Heart left ventricle (tissue), 16 donors: ENCODE measurements around the gene RITA1. TPM values are rescaled to one million over a fixed set of nuclear protein-coding genes. Genes with fewer than 3 reads are reported as not detected.

Experiments used
- ATAC-seq, 4 donors: fragments of 200-7000 bp; cut with Tn5 transposase; one replicate each; pipeline ENCODE4 v1.9.1; 2020 to 2022; ENCODE audit warnings: moderate library complexity in 4 of 4, mild to moderate bottlenecking in 3 of 4, moderate number of reproducible peaks in 1 of 4
- DNase-seq, 5 donors: peaks; one replicate each; pipeline ENCODE4 v3.0.0-alpha.2; 2020
- H3K27ac ChIP-seq, 12 donors: fragments of 200-600 bp; sonication (generic) in 4 of 12; one replicate each; pipeline versions ENCODE4 v1.5.0 to v1.8.0; 2016 to 2022; ENCODE audit warnings: mild to moderate bottlenecking in 2 of 12
- H3K27me3 ChIP-seq, 9 donors: fragments of 200-600 bp; sonication (generic) in 2 of 9; one replicate each; pipeline versions ENCODE4 v1.5.1 to v1.8.0; 2016 to 2022; ENCODE audit warnings: mild to moderate bottlenecking in 3 of 9
- H3K36me3 ChIP-seq, 9 donors: fragments of 200-600 bp; sonication (generic) in 2 of 9; one replicate each; pipeline versions ENCODE4 v1.5.0 to v1.8.0; 2018 to 2022; ENCODE audit warnings: mild to moderate bottlenecking in 2 of 9
- H3K4me1 ChIP-seq, 12 donors: fragments of 200-600 bp; sonication (generic) in 4 of 12; one replicate each; pipeline versions ENCODE4 v1.5.0 to v1.8.0; 2016 to 2022; ENCODE audit warnings: mild to moderate bottlenecking in 3 of 12
- H3K4me3 ChIP-seq, 12 donors: fragments of 200-600 bp; sonication (generic) in 4 of 12; one replicate each; pipeline versions ENCODE4 v1.5.0 to v1.8.0; 2017 to 2022; ENCODE audit warnings: mild to moderate bottlenecking in 9 of 12, moderate library complexity in 4 of 12
- H3K9me3 ChIP-seq, 12 donors: fragments of 200-600 bp; sonication (generic) in 4 of 12; one replicate each; pipeline versions ENCODE4 v1.5.0 to v1.8.0; 2016 to 2022; ENCODE audit warnings: mild to moderate bottlenecking in 1 of 12
- POLR2A ChIP-seq, 2 donors: fragments of 450-650 bp; IDR thresholded peaks; one replicate each; pipeline ENCODE4 v1.6.1; 2017; ENCODE audit warnings: antibody characterized with exemption in 2 of 2, mild to moderate bottlenecking in 2 of 2, moderate library complexity in 2 of 2
- WGBS, 4 donors: extraction: QIAGEN DNeasy Blood & Tissue Kit in 2 of 4; methylation state at CpG; one replicate each; pipeline versions ENCODE4 v1.1.5 to v1.1.7; 2013 to 2018; 5-methylcytosine and 5-hydroxymethylcytosine counted together
- intact Hi-C, 10 donors: fragments of 100-400 bp; cut with DNase I; formaldehyde crosslinking; loops; one replicate each; pipeline versions ENCODE4 v1.11.1 to v1.14.2; 2022
- polyA plus RNA-seq, 2 donors: library from polyadenylated mRNA; stranded (reverse); fragments of 200-250 nt; gene quantifications; one replicate each; pipeline ENCODE4 v1.2.3, GENCODE V29; 2013
- total RNA-seq, 9 donors: library from RNA; depleted of rRNA in 2 of 9; stranded (reverse); fragments of >200 nt in 2 of 9; fragmentation: NEBNext Ultra II Directional in 3 of 9; extraction: Animal tissue kit (Norgen Biotek cat#: 25700) in 3 of 9; gene quantifications; one replicate each; pipeline versions ENCODE4 v1.1.0 to v1.2.4, GENCODE V29; 2016 to 2023
- TF ChIP-seq, protein P1 (sequence below), 12 donors: fragments of 200-600 bp; sonication (generic) in 4 of 12; IDR thresholded peaks; one replicate each; pipeline versions ENCODE4 v1.5.0 to v1.8.0; 2018 to 2022; ENCODE audit warnings: antibody characterized with exemption in 12 of 12, mild to moderate bottlenecking in 5 of 12
- donor health status: ischemic (EF 13 %, LVEDD 7.1; RV severe dilation, severe dysfunction).
- donor health status: healthy with polysubstance abuse.
- donor health status: DM: no; HTN: yes; CAD: no.
- donor health status: DM: no; HTN: no; CAD: no.
- donor health status: ischemic (EF 25% LVEDD 6.9; RV normal size, moderate dysfunction).
- donor health status: ischemic (EF 25% LVEDD 5.7; RV mildly dilated, moderate dysfunction).
- donor health status: healthy.
- donor health status: DM: yes; HTN: yes; CAD: no.
- donor health status: ischemic (EF 35%, LVEDD 5.7; RV mildly dilated, moderate dysfunction).
- donor health status: nonischemic (EF 11% LVEDD 7.7; RV severe dilation, severe dysfunction).
- donor health status: DM: yes; HTN: yes; CAD: no.
- donor health status: PGD.
- donor health status: ischemic (EF 29% LVEDD 5.4; RV normal size, mild dysfunction).
- donor health status: nonischemic (EF 23%, LVEDD 6.1; RV moderate dilation, normal function).

RITA1 gene
- total and polyA plus RNA-seq, 11 donors = 10.4 to 30.7 (median 14.7) TPM

DNA sequence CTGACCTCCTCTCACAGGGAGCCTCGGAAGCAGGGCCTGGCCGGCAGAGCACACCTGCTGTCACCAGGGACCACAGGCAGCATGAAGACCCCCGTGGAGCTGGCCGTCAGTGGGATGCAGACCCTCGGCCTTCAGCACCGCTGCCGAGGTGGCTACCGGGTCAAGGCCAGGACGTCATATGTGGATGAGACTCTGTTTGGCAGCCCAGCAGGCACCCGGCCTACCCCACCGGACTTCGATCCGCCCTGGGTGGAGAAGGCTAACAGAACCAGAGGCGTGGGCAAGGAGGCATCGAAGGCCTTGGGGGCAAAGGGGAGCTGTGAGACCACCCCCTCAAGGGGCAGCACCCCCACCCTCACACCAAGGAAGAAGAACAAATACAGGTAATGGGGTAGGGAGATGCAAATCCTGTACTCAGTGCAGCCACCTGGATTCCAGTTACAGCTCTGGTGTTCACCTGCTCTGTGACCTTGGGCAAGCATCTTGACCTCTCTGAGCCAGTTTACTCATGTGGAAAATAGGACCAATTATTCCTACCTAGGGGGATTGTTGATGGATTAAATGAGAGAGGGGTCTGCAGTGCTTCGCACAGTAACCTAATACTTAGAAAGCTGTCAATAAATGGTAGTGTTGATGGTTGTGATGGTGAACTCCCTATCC lies 1.3 kb downstream of the RITA1 start:
- 84 to 95% (median 87%) methylated on average over 15 to 16 of the region's 16 CpGs for WGBS, 4 donors
- H3K27ac ChIP-seq = peak overlapping the region in 2 of 12 donors; percentile 95 to 96

DNA sequence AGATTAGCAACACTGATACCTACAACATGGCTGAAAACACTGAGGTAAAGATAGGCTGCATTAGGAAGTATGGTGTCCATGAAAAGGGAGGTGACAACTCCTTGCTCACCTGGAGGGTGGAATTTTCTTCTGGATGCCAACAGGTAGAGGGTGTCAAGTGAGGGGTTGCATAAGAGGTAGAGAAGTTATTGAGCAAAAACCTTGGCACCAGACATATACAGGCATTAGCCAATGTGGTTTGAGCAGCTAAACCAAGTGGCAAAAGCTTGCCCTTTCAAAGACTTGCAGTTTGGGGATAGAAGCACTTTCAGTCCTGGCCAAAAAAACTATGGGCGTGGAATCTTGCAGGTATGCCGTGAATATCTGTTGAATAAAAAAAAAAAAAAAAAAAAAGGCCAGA lies 3.8 kb downstream of the RITA1 start:
- DNase-seq (no peak), ATAC-seq (no peak)
- H3K36me3 ChIP-seq = peaks cover 0 to 41% (median 22%) of the 10 kb centered on the region in 9 donors
- TF ChIP-seq, protein P1, sequence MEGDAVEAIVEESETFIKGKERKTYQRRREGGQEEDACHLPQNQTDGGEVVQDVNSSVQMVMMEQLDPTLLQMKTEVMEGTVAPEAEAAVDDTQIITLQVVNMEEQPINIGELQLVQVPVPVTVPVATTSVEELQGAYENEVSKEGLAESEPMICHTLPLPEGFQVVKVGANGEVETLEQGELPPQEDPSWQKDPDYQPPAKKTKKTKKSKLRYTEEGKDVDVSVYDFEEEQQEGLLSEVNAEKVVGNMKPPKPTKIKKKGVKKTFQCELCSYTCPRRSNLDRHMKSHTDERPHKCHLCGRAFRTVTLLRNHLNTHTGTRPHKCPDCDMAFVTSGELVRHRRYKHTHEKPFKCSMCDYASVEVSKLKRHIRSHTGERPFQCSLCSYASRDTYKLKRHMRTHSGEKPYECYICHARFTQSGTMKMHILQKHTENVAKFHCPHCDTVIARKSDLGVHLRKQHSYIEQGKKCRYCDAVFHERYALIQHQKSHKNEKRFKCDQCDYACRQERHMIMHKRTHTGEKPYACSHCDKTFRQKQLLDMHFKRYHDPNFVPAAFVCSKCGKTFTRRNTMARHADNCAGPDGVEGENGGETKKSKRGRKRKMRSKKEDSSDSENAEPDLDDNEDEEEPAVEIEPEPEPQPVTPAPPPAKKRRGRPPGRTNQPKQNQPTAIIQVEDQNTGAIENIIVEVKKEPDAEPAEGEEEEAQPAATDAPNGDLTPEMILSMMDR (IDR thresholded peaks at IDR 0.05) = no peak
- TF ChIP-seq POLR2A (IDR thresholded peaks at IDR 0.05) = no peak
- H3K27me3 ChIP-seq = no peaks in the 10 kb centered on the region
- H3K9me3 ChIP-seq = no peaks in the 10 kb centered on the region
- no peak overlapping the region for H3K4me3 ChIP-seq
- H3K4me1 ChIP-seq = peaks cover 0 to 43% (median 23%) of the 10 kb centered on the region in 12 donors
- WGBS, 4 donors = 86 to 97% (median 92%) methylated on average over 2 of the region's 2 CpGs
- no peak overlapping the region for H3K27ac ChIP-seq
- intact Hi-C loops = loop anchor here in 1 of 10 donors (5.0 kb wide), 1 partner anchor 168 kb away; the partner anchor contains the start of gene PLBD2

More for the DNA sequence above, 1.3 kb downstream of the RITA1 start:
- H3K4me3 ChIP-seq = peak overlapping the region in 8 of 12 donors; percentile 73 to 99 (median 93)
- no peaks in the 10 kb centered on the region for H3K9me3 ChIP-seq
- intact Hi-C loops = loop anchor here in 1 of 10 donors (5.0 kb wide), 1 partner anchor 171 kb away; the partner anchor contains the start of gene PLBD2
- TF ChIP-seq, protein P1 (IDR thresholded peaks at IDR 0.05) = no peak
- no peak for TF ChIP-seq POLR2A (IDR thresholded peaks at IDR 0.05)
- ATAC-seq = no peak
- no peaks in the 10 kb centered on the region for H3K27me3 ChIP-seq
- H3K4me1 ChIP-seq = peaks cover 0 to 36% (median 21%) of the 10 kb centered on the region in 12 donors
- DNase-seq = no peak
- peaks cover 0 to 36% (median 20%) of the 10 kb centered on the region in 9 donors for H3K36me3 ChIP-seq

GRCh38 chr12:113190761-113191160 lies 5.2 kb downstream of the RITA1 start:
- ATAC-seq (no peak), DNase-seq (no peak)
- peaks cover 0 to 41% (median 22%) of the 10 kb centered on the region in 9 donors for H3K36me3 ChIP-seq
- no peak for TF ChIP-seq POLR2A (IDR thresholded peaks at IDR 0.05)
- TF ChIP-seq, protein P1 (IDR thresholded peaks at IDR 0.05) = no peak
- no peaks in the 10 kb centered on the region for H3K27me3 ChIP-seq
- intact Hi-C loops = loop anchor here in 6 of 10 donors (10.0 kb wide), 4 partner anchors 104 to 724 kb away; partner anchors contain the start of gene SDSL (in 2 of the 6)
- H3K27ac ChIP-seq = no peak overlapping the region
- H3K4me3 ChIP-seq = no peak overlapping the region
- H3K9me3 ChIP-seq = no peaks in the 10 kb centered on the region
- peaks cover 0 to 45% (median 23%) of the 10 kb centered on the region in 12 donors for H3K4me1 ChIP-seq
- 90 to 94% (median 93%) methylated on average over 4 of the region's 4 CpGs for WGBS, 4 donors

- Histone ChIP-seq H3K27me3 (no peaks in the 10 kb centered on the region), H3K36me3 (peaks cover 0 to 41% (median 22%) of the 10 kb centered on the region in 9 donors), H3K4me1 (peaks cover 0 to 42% (median 21%) of the 10 kb centered on the region in 12 donors), H3K27ac (no peak overlapping the region), H3K9me3 (no peaks in the 10 kb centered on the region), H3K4me3 (no peak overlapping the region)
- intact Hi-C loops = loop anchor here in 6 of 10 donors (10.0 kb wide), 4 partner anchors 104 to 724 kb away; partner anchors contain the start of gene SDSL (in 2 of the 6)
- ATAC-seq (no peak), DNase-seq (no peak)
- TF ChIP-seq POLR2A (IDR thresholded peaks at IDR 0.05) = no peak
- TF ChIP-seq, protein P1 (IDR thresholded peaks at IDR 0.05) = no peak
- 92 to 94% (median 93%) methylated on average over 19 of the region's 19 CpGs for WGBS, 4 donors
Measured at GRCh38 chr12:113191227-113191626, 5.7 kb downstream of the RITA1 start.
